DMS 273 (cell line): ENCODE data around the gene TRNP1.

Experiments
- DNase-seq: peaks from one replicate; lab custom pipeline; 2025; ENCODE audit not compliant: unreplicated experiment; lab: John Stamatoyannopoulos, UW

Gene TRNP1

GRCh38 chr1:27000817-27001460 is 7.4 kb downstream of the TRNP1 start:
- no peak for DNase-seq

GRCh38 chr1:27001570-27002360 is 8.3 kb downstream of the TRNP1 start:
- DNase-seq: no peak

- no peak for DNase-seq
Measured at GRCh38 chr1:27003745-27004470, 10.4 kb downstream of the TRNP1 start.

- DNase-seq: peak; percentile 92
Measured at GRCh38 chr1:27004471-27005165, 11.1 kb downstream of the TRNP1 start.

GRCh38 chr1:27005166-27005530 is 11.7 kb downstream of the TRNP1 start:
- DNase-seq: no peak

- DNase-seq: peak; percentile 59
Measured at GRCh38 chr1:27005648-27006496, 12.4 kb downstream of the TRNP1 start.

GRCh38 chr1:27006683-27007082 is 13.2 kb downstream of the TRNP1 start:
- DNase-seq: no peak

GRCh38 chr1:27007909-27008582 is 14.6 kb downstream of the TRNP1 start:
- DNase-seq: no peak

- peak; percentile 84 for DNase-seq
Measured at GRCh38 chr1:27009601-27010197, 16.2 kb downstream of the TRNP1 start.

- peak; percentile 52 for DNase-seq
Measured at GRCh38 chr1:27010226-27010994, 16.9 kb downstream of the TRNP1 start.

GRCh38 chr1:27011058-27011764 is 17.7 kb downstream of the TRNP1 start:
- DNase-seq: peak; percentile 52

GRCh38 chr1:27011976-27012563 is 18.6 kb downstream of the TRNP1 start:
- DNase-seq: no peak

GRCh38 chr1:27015260-27015659 is 21.8 kb downstream of the TRNP1 start:
- DNase-seq: no peak

GRCh38 chr1:27016376-27016775 is 22.9 kb downstream of the TRNP1 start:
- no peak for DNase-seq

GRCh38 chr1:27017207-27017606 is 23.7 kb downstream of the TRNP1 start:
- no peak for DNase-seq

- no peak for DNase-seq
Measured at GRCh38 chr1:27018316-27018715, 24.8 kb downstream of the TRNP1 start.

- no peak for DNase-seq
Measured at GRCh38 chr1:27021354-27022031, 28.0 kb downstream of the TRNP1 start.
